ENCODE results near the gene ZDHHC5. TPM values are rescaled to one million over a fixed set of nuclear protein-coding genes. Genes with fewer than 3 reads are reported as not detected.

Gene ZDHHC5
- total and polyA plus RNA-seq, 2 of the 13 experiments (the other 11 are each of a cell fraction or from before 2014, with no cell fraction given): 26.6 to 34.0 TPM

- TF ChIP-seq, protein P1, sequence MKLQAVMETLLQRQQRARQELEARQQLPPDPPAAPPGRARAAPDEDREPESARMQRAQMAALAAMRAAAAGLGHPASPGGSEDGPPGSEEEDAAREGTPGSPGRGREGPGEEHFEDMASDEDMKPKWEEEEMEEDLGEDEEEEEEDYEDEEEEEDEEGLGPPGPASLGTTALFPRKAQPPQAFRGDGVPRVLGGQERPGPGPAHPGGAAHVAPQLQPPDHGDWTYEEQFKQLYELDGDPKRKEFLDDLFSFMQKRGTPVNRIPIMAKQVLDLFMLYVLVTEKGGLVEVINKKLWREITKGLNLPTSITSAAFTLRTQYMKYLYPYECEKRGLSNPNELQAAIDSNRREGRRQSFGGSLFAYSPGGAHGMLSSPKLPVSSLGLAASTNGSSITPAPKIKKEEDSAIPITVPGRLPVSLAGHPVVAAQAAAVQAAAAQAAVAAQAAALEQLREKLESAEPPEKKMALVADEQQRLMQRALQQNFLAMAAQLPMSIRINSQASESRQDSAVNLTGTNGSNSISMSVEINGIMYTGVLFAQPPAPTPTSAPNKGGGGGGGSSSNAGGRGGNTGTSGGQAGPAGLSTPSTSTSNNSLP (IDR thresholded peaks at IDR 0.05; ENCODE audit: low read depth, low read length): no peak
- TF ChIP-seq ZNF709 (CRISPR knock-in tag; IDR thresholded peaks at IDR 0.05): no peak
- TF ChIP-seq SMAD9 (CRISPR knock-in tag; IDR thresholded peaks at IDR 0.05): no peak
- TF ChIP-seq ZNF550 (CRISPR knock-in tag; IDR thresholded peaks at IDR 0.05; ENCODE audit: borderline replicate concordance): no peak
- TF ChIP-seq NPAS2 (CRISPR knock-in tag; IDR thresholded peaks at IDR 0.05; ENCODE audit: borderline replicate concordance): no peak
- TF ChIP-seq GZF1 (CRISPR knock-in tag; IDR thresholded peaks at IDR 0.05): no peak
- TF ChIP-seq ZNF260 (CRISPR knock-in tag; IDR thresholded peaks at IDR 0.05; ENCODE audit: borderline replicate concordance, low read depth): no peak
Observed at GRCh38 chr11:57647372-57647771, 20.5 kb upstream of the ZDHHC5 start (continued).

DNA sequence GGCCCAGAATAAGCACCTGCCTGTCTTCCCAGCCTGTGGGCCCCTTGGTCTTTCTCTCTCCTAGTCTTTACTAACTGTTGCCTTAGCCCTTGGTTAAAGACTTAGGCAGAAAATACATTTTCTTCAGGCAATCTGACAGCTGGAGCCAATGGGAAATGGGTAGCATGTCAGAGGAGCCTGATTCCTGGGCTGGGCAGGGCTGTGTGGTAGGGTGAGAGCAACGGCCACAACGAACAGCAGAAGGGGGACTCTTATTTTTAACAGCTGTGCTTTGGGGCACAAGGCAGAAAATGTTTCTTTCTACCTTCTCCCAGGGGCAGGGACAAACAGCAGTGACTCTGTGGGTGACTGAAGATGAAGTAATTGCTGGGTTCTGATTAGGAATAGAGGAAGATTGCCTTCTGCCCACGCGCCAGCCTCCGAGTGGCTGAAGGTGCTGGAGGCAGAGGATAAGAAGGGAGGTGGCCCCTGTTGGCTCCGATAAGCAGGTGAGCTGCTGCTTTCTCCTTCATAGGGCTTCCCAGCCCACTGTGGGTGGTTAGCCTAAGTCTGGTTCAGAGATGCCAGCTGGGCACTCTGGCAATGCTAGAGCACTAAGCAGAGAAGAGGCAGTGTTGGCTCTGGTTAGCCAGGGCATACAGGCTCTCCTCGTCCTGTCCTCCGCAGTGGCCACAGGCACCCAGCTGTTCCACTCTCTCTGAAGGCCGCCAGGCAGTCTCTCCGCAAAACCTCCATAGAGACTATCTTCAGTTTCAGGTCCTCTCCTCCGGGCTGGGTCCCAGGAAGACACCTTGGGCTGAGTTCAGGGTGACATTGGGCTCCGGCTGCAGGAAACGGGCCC lies 19.7 kb upstream of the ZDHHC5 start:
- Histone ChIP-seq H3K4me3 (replicated peaks in 1 of 3; ENCODE audit: insufficient read depth in 1 of 3, low read depth in 2 of 3, low read length in 3 of 3) (no peak overlapping the region), H3K4me1 (ENCODE audit: insufficient read depth, low read length) (peaks cover 22% of the 10 kb centered on the region), H3K27ac (ENCODE audit: extremely low read length, insufficient read depth, low read length) (no peak overlapping the region), H3K36me3 (replicated peaks in 1 of 2; ENCODE audit: control insufficient read depth in 1 of 2, insufficient read depth in 2 of 2, low read length in 2 of 2) (no peaks in the 10 kb centered on the region), H2AFZ (ENCODE audit: low read length) (no peak overlapping the region), H3K4me2 (ENCODE audit: low read depth, low read length) (no peak overlapping the region), H3K9ac (ENCODE audit: insufficient read depth, low read depth, low read length) (no peak overlapping the region), H4K20me1 (ENCODE audit: insufficient read depth, low read length) (no peaks in the 10 kb centered on the region), H3K27me3 (ENCODE audit: control insufficient read depth in 1 of 2, insufficient read depth in 2 of 2, low read length in 2 of 2) (peaks cover 9 to 46% of the 10 kb centered on the region in 2 experiments), H3K79me2 (ENCODE audit: insufficient read depth, low read length) (no peaks in the 10 kb centered on the region), H3K9me3 (ENCODE audit: low read length) (no peaks in the 10 kb centered on the region)
- BruUV-seq (replicated peaks): no TSS peak
- in situ Hi-C loops (cut with HindIII; ENCODE audit: extremely low pct_ligation_motif_present, low pct_unique_long_range_greater_than_20kb) (loop anchor here (10.0 kb wide), 1 partner anchor 193 kb away; no protein-coding TSS in a partner anchor), intact Hi-C loops (cut with micrococcal nuclease; ENCODE audit: unreplicated experiment) (no loop called here)
- WGBS (ENCODE audit: low lambda C conversion rate): 4% methylated on average over 3 of the region's 13 CpGs
- FAIRE-seq (no peak), ATAC-seq (peak; percentile 13; the same call in 2 of the 3 replicates), DNase-seq (ENCODE audit: low spot score) (no peak)
- CTCF ChIA-PET (ENCODE audit: low intra/inter-chr PET ratio, low total read pairs): no interaction called here
- POLR2A ChIA-PET: interaction anchor here (1.4 kb wide), 1 partner anchor 8 kb away, joined by 3 read pairs; no protein-coding TSS in a partner anchor
- TF ChIP-seq NFIC (IDR thresholded peaks at IDR 0.05; ENCODE audit: low read length): no peak
- no peak for TF ChIP-seq KDM6A (CRISPR knock-in tag; IDR thresholded peaks at IDR 0.05; ENCODE audit: low read depth)
- no peak for TF ChIP-seq TEF (CRISPR knock-in tag; IDR thresholded peaks at IDR 0.05)
- TF ChIP-seq, protein P2, sequence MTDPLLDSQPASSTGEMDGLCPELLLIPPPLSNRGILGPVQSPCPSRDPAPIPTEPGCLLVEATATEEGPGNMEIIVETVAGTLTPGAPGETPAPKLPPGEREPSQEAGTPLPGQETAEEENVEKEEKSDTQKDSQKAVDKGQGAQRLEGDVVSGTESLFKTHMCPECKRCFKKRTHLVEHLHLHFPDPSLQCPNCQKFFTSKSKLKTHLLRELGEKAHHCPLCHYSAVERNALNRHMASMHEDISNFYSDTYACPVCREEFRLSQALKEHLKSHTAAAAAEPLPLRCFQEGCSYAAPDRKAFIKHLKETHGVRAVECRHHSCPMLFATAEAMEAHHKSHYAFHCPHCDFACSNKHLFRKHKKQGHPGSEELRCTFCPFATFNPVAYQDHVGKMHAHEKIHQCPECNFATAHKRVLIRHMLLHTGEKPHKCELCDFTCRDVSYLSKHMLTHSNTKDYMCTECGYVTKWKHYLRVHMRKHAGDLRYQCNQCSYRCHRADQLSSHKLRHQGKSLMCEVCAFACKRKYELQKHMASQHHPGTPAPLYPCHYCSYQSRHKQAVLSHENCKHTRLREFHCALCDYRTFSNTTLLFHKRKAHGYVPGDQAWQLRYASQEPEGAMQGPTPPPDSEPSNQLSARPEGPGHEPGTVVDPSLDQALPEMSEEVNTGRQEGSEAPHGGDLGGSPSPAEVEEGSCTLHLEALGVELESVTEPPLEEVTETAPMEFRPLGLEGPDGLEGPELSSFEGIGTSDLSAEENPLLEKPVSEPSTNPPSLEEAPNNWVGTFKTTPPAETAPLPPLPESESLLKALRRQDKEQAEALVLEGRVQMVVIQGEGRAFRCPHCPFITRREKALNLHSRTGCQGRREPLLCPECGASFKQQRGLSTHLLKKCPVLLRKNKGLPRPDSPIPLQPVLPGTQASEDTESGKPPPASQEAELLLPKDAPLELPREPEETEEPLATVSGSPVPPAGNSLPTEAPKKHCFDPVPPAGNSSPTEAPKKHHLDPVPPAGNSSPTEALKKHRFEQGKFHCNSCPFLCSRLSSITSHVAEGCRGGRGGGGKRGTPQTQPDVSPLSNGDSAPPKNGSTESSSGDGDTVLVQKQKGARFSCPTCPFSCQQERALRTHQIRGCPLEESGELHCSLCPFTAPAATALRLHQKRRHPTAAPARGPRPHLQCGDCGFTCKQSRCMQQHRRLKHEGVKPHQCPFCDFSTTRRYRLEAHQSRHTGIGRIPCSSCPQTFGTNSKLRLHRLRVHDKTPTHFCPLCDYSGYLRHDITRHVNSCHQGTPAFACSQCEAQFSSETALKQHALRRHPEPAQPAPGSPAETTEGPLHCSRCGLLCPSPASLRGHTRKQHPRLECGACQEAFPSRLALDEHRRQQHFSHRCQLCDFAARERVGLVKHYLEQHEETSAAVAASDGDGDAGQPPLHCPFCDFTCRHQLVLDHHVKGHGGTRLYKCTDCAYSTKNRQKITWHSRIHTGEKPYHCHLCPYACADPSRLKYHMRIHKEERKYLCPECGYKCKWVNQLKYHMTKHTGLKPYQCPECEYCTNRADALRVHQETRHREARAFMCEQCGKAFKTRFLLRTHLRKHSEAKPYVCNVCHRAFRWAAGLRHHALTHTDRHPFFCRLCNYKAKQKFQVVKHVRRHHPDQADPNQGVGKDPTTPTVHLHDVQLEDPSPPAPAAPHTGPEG (CRISPR knock-in tag; IDR thresholded peaks at IDR 0.05): no peak
- TF ChIP-seq MZF1 (CRISPR knock-in tag; IDR thresholded peaks at IDR 0.05; ENCODE audit: borderline replicate concordance): no peak
- TF ChIP-seq HIVEP1 (CRISPR knock-in tag; IDR thresholded peaks at IDR 0.05): no peak
- TF ChIP-seq ARNTL (CRISPR knock-in tag; IDR thresholded peaks at IDR 0.05): no peak
- TF ChIP-seq RXRB (CRISPR knock-in tag; IDR thresholded peaks at IDR 0.05; ENCODE audit: borderline replicate concordance): no peak
